Mammary epithelial cell (primary cell): ENCODE data around the gene TFEB.

Source experiments
- EZH2 ChIP-seq: IDR thresholded peaks from 2 replicates; pipeline ENCODE4 v1.6.1; 2012; ENCODE audit warnings: low read length, inconsistent platforms, borderline replicate concordance
- TF ChIP-seq, protein P1 (sequence below), 2 donors: IDR thresholded peaks in 1 of 2; conservative IDR thresholded peaks in 1 of 2; 2 replicates each; pipeline ENCODE4 v1.5.1; 2011 to 2012; ENCODE audit warnings: inconsistent platforms in 2 of 2, low read length in 2 of 2, mild to moderate bottlenecking in 2 of 2, control low read depth in 1 of 2, low read depth in 1 of 2; ENCODE audit not compliant: insufficient read depth in 1 of 2; ENCODE audit errors: extremely low read depth in 1 of 2

DNA sequence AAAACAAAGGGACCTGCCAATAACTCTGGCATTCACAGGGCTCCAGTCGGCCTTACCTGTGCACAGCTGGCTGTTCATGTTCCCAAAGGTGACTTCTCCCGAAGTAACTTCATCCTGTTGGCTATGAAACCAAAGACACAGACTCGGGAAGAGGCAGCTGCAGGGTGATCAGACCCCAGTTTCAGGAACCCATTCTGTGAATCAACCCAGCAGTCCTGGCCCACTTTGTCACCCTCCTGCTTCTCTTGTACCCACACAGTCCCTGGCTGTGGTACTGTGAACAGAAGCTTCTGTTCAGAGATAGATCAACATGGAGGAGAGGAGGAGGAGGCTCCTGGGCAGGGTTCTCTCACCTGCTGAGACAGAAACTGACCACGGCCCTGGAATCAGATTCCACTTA lies 20.5 kb upstream of the TFEB start:
- TF ChIP-seq, protein P1, sequence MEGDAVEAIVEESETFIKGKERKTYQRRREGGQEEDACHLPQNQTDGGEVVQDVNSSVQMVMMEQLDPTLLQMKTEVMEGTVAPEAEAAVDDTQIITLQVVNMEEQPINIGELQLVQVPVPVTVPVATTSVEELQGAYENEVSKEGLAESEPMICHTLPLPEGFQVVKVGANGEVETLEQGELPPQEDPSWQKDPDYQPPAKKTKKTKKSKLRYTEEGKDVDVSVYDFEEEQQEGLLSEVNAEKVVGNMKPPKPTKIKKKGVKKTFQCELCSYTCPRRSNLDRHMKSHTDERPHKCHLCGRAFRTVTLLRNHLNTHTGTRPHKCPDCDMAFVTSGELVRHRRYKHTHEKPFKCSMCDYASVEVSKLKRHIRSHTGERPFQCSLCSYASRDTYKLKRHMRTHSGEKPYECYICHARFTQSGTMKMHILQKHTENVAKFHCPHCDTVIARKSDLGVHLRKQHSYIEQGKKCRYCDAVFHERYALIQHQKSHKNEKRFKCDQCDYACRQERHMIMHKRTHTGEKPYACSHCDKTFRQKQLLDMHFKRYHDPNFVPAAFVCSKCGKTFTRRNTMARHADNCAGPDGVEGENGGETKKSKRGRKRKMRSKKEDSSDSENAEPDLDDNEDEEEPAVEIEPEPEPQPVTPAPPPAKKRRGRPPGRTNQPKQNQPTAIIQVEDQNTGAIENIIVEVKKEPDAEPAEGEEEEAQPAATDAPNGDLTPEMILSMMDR (conservative IDR thresholded peaks at IDR 0.05 in 1 of 2, IDR thresholded peaks at IDR 0.05 in 1 of 2; ENCODE audit: extremely low read depth in 1 of 2, insufficient read depth in 1 of 2, low read depth in 1 of 2, low read length in 2 of 2), result no peak
- no peak for TF ChIP-seq EZH2
